DOHH2 (cell line): ENCODE measurements around the gene THYN1.

Experiments used
- EZH2phosphoT487 ChIP-seq: fragments of 200-600 bp; sonication (generic); IDR thresholded peaks from 2 replicates; pipeline ENCODE4 v1.6.1; 2017; ENCODE audit warnings: borderline replicate concordance, mild to moderate bottlenecking, antibody characterized with exemption, low read length, moderate library complexity, mixed read lengths
- TF ChIP-seq, protein P1 (sequence below): fragments of 200-600 bp; sonication (generic); IDR thresholded peaks from one replicate; pipeline ENCODE4 v1.5.1; 2014; ENCODE audit warnings: antibody characterized with exemption, mild to moderate bottlenecking, low read depth, low read length; ENCODE audit not compliant: poor library complexity, severe bottlenecking

DNA sequence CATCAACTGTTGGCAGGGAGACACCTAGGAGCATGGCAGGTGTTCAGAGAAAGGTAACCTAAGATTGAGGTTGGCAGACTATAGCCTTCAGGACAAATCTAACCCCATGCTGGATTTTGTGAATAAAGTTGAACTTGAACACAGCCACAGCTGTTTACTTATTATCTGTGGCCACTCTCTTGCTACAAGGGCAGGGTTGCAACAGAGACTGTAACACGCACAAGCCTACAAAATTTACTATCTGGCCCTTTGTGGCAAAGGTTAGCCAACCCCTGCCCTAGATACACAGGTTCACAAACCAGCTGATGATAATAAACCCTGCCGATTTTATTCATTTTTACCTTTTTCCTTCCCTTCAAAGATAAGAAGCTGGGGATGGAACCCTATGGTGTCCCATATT is 2.5 kb downstream of the THYN1 start:
- TF ChIP-seq, protein P1, sequence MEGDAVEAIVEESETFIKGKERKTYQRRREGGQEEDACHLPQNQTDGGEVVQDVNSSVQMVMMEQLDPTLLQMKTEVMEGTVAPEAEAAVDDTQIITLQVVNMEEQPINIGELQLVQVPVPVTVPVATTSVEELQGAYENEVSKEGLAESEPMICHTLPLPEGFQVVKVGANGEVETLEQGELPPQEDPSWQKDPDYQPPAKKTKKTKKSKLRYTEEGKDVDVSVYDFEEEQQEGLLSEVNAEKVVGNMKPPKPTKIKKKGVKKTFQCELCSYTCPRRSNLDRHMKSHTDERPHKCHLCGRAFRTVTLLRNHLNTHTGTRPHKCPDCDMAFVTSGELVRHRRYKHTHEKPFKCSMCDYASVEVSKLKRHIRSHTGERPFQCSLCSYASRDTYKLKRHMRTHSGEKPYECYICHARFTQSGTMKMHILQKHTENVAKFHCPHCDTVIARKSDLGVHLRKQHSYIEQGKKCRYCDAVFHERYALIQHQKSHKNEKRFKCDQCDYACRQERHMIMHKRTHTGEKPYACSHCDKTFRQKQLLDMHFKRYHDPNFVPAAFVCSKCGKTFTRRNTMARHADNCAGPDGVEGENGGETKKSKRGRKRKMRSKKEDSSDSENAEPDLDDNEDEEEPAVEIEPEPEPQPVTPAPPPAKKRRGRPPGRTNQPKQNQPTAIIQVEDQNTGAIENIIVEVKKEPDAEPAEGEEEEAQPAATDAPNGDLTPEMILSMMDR, result no peak
- no peak for TF ChIP-seq EZH2phosphoT487
